ENCODE data around the gene VSTM2L.
A peak's percentile ranks its signal among the peaks of the same experiment; 100 is the strongest.
"Not testable (repeated sequence)": the region's sequence is repeated elsewhere in the genome, so short reads cannot be mapped to it uniquely, and the experiment has no call there.

The VSTM2L gene

GRCh38 chr20:37943033-37943432, 40.1 kb downstream of the VSTM2L start:
- in situ Hi-C loops (cut with HindIII; ENCODE audit: low pct_unique_long_range_greater_than_20kb, low sequenced_read_pairs), result no loop called here
- no peak for DNase-seq (ENCODE audit: low read depth in 1 of 2, low spot score in 1 of 2)

DNA sequence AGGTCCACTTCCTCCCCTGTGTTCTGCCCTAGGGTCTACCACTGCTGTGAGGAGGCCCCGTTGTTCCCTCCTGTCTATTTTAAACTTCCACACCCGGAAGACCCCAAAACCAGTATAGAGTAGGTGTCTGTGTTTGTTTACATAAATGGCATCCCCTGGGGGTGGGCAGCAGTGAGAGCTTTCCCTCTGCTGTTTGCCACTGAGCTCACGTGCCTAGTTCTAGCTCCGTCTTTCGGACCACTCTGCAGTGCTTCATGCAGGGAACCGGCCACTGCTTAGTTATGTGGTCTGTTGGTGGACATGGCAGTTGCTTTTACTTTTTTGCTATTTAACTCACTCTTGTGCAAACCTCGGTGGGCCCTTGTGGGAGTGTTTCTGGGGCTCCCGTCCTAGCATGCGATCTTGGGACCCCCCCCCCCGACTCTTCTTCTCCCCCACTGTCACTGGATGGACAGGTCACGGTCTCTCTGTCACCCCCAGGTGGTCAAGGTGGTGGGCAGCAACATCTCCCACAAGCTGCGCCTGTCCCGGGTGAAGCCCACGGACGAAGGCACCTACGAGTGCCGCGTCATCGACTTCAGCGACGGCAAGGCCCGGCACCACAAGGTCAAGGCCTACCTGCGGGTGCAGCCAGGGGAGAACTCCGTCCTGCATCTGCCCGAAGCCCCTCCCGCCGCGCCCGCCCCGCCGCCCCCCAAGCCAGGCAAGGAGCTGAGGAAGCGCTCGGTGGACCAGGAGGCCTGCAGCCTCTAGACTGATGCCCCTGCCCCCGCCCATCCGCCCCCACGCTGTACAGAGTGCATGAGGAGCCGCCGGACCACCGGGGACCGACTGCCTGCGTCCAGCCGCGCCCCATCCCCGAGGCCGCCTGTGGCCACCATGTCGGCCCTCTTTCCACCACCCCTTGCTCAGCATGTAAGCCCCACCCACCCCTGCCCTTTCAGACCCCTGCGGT, 40.9 kb downstream of the VSTM2L start:
- DNase-seq (ENCODE audit: low read depth in 1 of 2, low spot score in 1 of 2), result no peak
- in situ Hi-C loops (cut with HindIII; ENCODE audit: low pct_unique_long_range_greater_than_20kb, low sequenced_read_pairs), result no loop called here
- no peak for TF ChIP-seq JUND (IDR thresholded peaks at IDR 0.05; ENCODE audit: low read depth)

More at GRCh38 chr20:37943033-37943432, 40.1 kb downstream of the VSTM2L start:
- TF ChIP-seq JUND (IDR thresholded peaks at IDR 0.05; ENCODE audit: low read depth), result no peak

DNA sequence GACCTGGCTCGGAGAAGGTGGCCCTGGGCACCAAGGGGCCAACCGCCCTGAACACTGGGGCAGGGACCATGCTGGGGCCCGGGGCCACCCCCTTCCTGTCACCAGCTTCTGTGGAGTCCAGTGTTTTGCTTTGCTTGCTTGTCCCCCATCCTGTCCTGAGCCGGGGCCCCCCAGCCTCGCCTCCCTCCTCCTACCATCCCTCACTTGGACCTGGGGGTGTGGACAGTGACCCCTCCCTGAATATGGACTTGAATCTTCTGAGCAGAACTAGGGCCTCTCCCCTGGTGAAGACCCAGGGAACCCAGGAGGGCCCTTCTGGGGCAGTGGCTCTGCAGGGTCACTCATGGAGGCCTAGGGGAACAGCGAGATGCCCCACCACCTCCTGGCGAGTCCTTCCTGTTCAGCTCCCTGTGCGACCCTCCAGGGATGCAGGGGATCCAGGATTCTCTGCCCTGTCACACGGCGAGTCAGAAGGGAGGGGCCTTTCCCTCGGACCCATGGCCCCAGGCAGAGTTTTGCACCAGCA, 41.6 kb downstream of the VSTM2L start:
- no peak for DNase-seq (ENCODE audit: low read depth in 1 of 2, low spot score in 1 of 2)
- TF ChIP-seq JUND (IDR thresholded peaks at IDR 0.05; ENCODE audit: low read depth), result no peak
- in situ Hi-C loops (cut with HindIII; ENCODE audit: low pct_unique_long_range_greater_than_20kb, low sequenced_read_pairs), result no loop called here

DNA sequence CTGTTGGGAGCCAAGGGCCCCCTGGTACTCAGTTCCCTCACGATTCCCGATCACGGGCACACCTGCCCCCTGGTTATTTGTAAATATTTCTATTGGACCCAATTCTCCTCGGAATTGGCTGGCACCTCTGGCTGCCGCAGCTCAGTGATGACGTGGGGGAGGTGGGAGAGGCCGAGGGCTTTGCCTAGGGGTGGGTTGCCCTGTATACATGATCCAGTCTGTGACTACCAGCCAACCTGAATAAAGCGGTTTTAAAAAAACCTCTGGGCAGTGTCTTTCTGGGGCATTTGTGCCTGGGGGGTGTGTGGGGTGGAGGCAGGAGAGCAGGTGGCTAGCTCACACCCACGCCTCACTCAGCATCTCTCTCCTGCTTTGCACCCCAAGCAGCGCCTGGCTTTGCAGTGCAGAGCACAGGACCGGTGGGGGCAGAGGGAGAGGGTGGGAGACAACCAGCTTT, 42.2 kb downstream of the VSTM2L start:
- in situ Hi-C loops (cut with HindIII; ENCODE audit: low pct_unique_long_range_greater_than_20kb, low sequenced_read_pairs), result no loop called here
- no peak for DNase-seq (ENCODE audit: low read depth in 1 of 2, low spot score in 1 of 2)
- TF ChIP-seq JUND (IDR thresholded peaks at IDR 0.05; ENCODE audit: low read depth), result no peak

GRCh38 chr20:37946946-37947345, 44.0 kb downstream of the VSTM2L start:
- in situ Hi-C loops (cut with HindIII; ENCODE audit: low pct_unique_long_range_greater_than_20kb, low sequenced_read_pairs), result no loop called here
- no peak for TF ChIP-seq JUND (IDR thresholded peaks at IDR 0.05; ENCODE audit: low read depth)
- no peak for DNase-seq (ENCODE audit: low read depth in 1 of 2, low spot score in 1 of 2)

GRCh38 chr20:37947943-37948342, 45.0 kb downstream of the VSTM2L start:
- TF ChIP-seq JUND (IDR thresholded peaks at IDR 0.05; ENCODE audit: low read depth), result no peak
- no peak for DNase-seq (ENCODE audit: low read depth in 1 of 2, low spot score in 1 of 2)
- in situ Hi-C loops (cut with HindIII; ENCODE audit: low pct_unique_long_range_greater_than_20kb, low sequenced_read_pairs), result no loop called here

DNA sequence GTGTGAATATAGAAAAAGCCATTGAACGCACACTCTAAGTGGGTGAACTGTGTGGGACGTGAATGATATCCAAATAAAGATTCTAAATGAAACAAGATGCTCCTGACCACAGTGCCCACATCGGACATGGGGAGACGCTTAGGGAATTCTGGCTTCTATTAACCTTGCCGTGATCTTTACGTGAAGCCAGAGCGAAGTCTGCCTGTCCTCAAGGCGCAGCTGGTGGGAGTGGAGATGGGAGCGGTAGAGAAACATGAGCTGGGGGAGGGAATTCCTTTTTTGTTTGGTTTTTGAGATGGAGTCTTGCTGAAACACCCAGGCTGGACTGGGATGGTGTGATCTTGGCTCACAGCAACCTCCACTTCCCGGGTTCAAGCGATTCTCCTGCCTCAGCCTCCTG, 46.0 kb downstream of the VSTM2L start:
- in situ Hi-C loops (cut with HindIII; ENCODE audit: low pct_unique_long_range_greater_than_20kb, low sequenced_read_pairs), result no loop called here
- no peak for TF ChIP-seq JUND (IDR thresholded peaks at IDR 0.05; ENCODE audit: low read depth)
- DNase-seq (ENCODE audit: low read depth in 1 of 2, low spot score in 1 of 2), result no peak

DNA sequence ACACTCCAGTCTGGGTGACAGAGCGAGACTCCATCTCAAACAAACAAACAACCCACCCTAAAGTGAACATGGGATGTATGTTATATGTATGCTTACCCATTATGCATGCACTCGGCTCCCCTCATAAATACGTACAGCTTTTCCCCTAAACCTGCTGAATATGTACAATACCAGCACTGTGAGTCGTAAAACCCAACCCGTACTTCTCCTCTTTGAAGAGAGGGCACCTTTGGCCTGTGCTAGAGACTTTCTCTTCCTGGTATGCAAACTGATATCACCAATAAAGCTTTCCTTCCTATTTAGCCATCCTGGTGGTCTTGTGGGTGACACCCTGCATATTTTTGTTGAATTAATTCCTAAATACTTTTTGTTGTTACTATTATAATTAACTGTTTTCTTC, 51.3 kb downstream of the VSTM2L start:
- DNase-seq (ENCODE audit: low read depth in 1 of 2, low spot score in 1 of 2), result no peak
- in situ Hi-C loops (cut with HindIII; ENCODE audit: low pct_unique_long_range_greater_than_20kb, low sequenced_read_pairs), result no loop called here
- no peak for TF ChIP-seq JUND (IDR thresholded peaks at IDR 0.05; ENCODE audit: low read depth)

GRCh38 chr20:37954626-37955025, 51.7 kb downstream of the VSTM2L start:
- in situ Hi-C loops (cut with HindIII; ENCODE audit: low pct_unique_long_range_greater_than_20kb, low sequenced_read_pairs), result no loop called here
- TF ChIP-seq JUND (IDR thresholded peaks at IDR 0.05; ENCODE audit: low read depth), result no peak
- no peak for DNase-seq (ENCODE audit: low read depth in 1 of 2, low spot score in 1 of 2)

DNA sequence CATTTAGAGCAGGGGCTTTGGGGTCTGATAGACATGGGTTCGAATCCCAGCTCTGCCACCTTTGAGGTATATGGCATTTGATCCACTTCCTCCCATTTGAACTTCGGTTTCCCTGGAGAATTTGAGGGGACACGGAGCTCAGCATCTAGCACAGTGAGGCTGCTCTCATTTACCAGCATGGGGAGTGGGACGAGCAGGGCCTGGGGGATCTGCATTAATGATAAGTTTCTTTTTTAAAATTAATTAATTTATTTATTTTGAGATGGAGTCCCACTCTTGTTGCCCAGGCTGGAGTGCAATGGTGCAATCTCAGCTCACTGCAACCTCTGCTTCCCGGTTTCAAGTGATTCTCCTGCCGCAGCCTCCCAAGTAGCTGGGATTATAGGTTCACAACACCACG, 52.6 kb downstream of the VSTM2L start:
- TF ChIP-seq JUND (IDR thresholded peaks at IDR 0.05; ENCODE audit: low read depth), result no peak
- in situ Hi-C loops (cut with HindIII; ENCODE audit: low pct_unique_long_range_greater_than_20kb, low sequenced_read_pairs), result no loop called here

DNA sequence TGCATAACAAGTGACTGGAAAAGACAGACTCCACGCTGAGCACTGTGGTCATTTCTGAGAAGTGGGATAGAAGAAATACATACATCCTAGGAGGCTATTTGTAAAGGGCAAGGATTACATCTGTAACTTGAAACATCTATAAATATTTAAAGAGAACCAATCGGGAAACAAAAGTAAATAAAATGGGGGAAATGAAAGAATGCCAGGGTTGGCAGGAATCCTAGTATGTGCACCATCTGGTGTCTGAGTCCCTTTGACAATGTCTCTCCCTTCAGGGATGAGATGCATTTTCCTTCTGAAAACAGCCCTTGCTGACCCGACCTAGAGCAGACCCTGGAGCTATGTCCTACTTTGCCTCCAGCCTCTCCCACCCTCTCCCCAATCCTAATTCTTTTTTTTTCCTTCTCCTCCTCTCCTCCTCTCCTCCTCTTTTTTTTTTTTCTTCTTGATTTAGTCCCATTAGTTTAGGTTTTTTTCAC, 53.2 kb downstream of the VSTM2L start:
- DNase-seq (ENCODE audit: low read depth in 1 of 2, low spot score in 1 of 2), result peak in 1 of 2 experiments; percentile 77
- no peak for TF ChIP-seq JUND (IDR thresholded peaks at IDR 0.05; ENCODE audit: low read depth)
- in situ Hi-C loops (cut with HindIII; ENCODE audit: low pct_unique_long_range_greater_than_20kb, low sequenced_read_pairs), result no loop called here

More for the DNA sequence above, 52.6 kb downstream of the VSTM2L start:
- DNase-seq (ENCODE audit: low read depth in 1 of 2, low spot score in 1 of 2), result no peak

- no peak for DNase-seq (ENCODE audit: low read depth in 1 of 2, low spot score in 1 of 2)
- no peak for TF ChIP-seq JUND (IDR thresholded peaks at IDR 0.05; ENCODE audit: low read depth)
- in situ Hi-C loops (cut with HindIII; ENCODE audit: low pct_unique_long_range_greater_than_20kb, low sequenced_read_pairs), result no loop called here
Observed at GRCh38 chr20:37958856-37959520, 56.1 kb downstream of the VSTM2L start.

GRCh38 chr20:37961066-37961465, 58.1 kb downstream of the VSTM2L start:
- DNase-seq (ENCODE audit: low read depth in 1 of 2, low spot score in 1 of 2), result no peak
- no peak for TF ChIP-seq JUND (IDR thresholded peaks at IDR 0.05; ENCODE audit: low read depth)
- in situ Hi-C loops (cut with HindIII; ENCODE audit: low pct_unique_long_range_greater_than_20kb, low sequenced_read_pairs), result no loop called here

DNA sequence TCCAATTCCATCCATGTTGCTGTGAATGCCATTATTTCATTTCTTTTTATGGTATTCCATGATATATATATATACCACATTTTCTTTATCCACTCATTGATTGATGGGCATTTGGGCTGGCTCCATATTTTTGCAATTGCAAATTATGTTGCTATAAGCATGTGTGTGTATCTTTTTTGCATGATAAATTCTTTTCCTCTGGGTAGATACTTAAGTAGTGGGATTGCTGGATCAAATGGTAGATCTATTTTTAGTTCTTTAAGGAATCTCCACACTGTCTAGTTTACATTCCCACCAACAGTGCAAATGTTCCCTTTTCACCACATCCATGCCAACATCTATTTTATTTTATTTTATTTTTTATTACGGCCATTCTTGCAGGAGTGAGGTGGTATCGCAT, 60.6 kb downstream of the VSTM2L start:
- in situ Hi-C loops (cut with HindIII; ENCODE audit: low pct_unique_long_range_greater_than_20kb, low sequenced_read_pairs), result not testable (repeated sequence)

More for the DNA sequence above, 60.6 kb downstream of the VSTM2L start:
- not testable (repeated sequence) for DNase-seq (ENCODE audit: low read depth in 1 of 2, low spot score in 1 of 2)
